Caco-2 (cell line): ENCODE measurements around the gene CATSPER3. TPM values are rescaled to one million over a fixed set of nuclear protein-coding genes. Genes with fewer than 3 reads are reported as not detected.

Experiments
- BruUV-seq: library from RNA; stranded (reverse); fragments of 400-500 nt; replicated peaks from 2 replicates; lab custom pipeline; 2021; lab: Mats Ljungman, UMichigan
- CTCF ChIA-PET: fragments of 300-600 bp; sonication (Branson Sonifier 250); formaldehyde crosslinking; loops from one replicate; lab custom pipeline; 2022; ENCODE audit warnings: antibody characterized with exemption; lab: Charles Lee
- POLR2A ChIA-PET: fragments of 300-600 bp; sonication (Branson Sonifier 250); formaldehyde crosslinking; loops from one replicate; lab custom pipeline; 2022; ENCODE audit warnings: antibody characterized with exemption; lab: Charles Lee
- DNase-seq, 2 experiments: peaks; one replicate each; pipeline versions ENCODE4 v3.0.0 to v3.0.0-alpha.2; 2020 to 2022
- H3K27me3 ChIP-seq: replicated peaks from 2 replicates; pipeline ENCODE4 v1.6.0; 2011; ENCODE audit warnings: low read length; ENCODE audit not compliant: control insufficient read depth, insufficient read depth
- H3K36me3 ChIP-seq: 2 replicates; pipeline ENCODE4 v1.5.1; 2011; ENCODE audit warnings: low read length; ENCODE audit not compliant: control insufficient read depth, insufficient read depth
- H3K4me1 ChIP-seq: fragments of 250-450 bp; sonication (Bioruptor Pico); 2 replicates; pipeline ENCODE4 v1.5.1; 2020; ENCODE audit warnings: mild to moderate bottlenecking
- H3K4me3 ChIP-seq: 2 replicates; pipeline ENCODE4 v1.5.1; 2011; ENCODE audit warnings: low read depth, mild to moderate bottlenecking, control low read depth, low read length
- H3K9me3 ChIP-seq: fragments of 250-450 bp; sonication (Bioruptor Pico); 2 replicates; pipeline ENCODE4 v1.5.1; 2020; ENCODE audit warnings: mild to moderate bottlenecking, moderate library complexity
- H3K27ac Mint-ChIP-seq: one replicate; pipeline ENCODE4 v1.8.0; 2022; ENCODE audit warnings: mixed read lengths; ENCODE audit not compliant: unreplicated experiment
- H3K27me3 Mint-ChIP-seq: one replicate; pipeline ENCODE4 v1.8.0; 2022; ENCODE audit warnings: mixed read lengths; ENCODE audit not compliant: insufficient read depth, unreplicated experiment
- H3K36me3 Mint-ChIP-seq: one replicate; pipeline ENCODE4 v1.8.0; 2022; ENCODE audit warnings: mild to moderate bottlenecking, mixed read lengths; ENCODE audit not compliant: insufficient read depth, unreplicated experiment
- H3K4me1 Mint-ChIP-seq: one replicate; pipeline ENCODE4 v1.8.0; 2022; ENCODE audit warnings: low read depth, mixed read lengths; ENCODE audit not compliant: unreplicated experiment
- H3K4me3 Mint-ChIP-seq: one replicate; pipeline ENCODE4 v1.8.0; 2022; ENCODE audit warnings: mild to moderate bottlenecking, moderate library complexity, mixed read lengths; ENCODE audit not compliant: unreplicated experiment
- H3K9me3 Mint-ChIP-seq: one replicate; pipeline ENCODE4 v1.8.0; 2022; ENCODE audit warnings: mixed read lengths; ENCODE audit not compliant: unreplicated experiment
- intact Hi-C: fragments of 100-400 bp; cut with micrococcal nuclease; formaldehyde crosslinking; loops from one replicate; pipeline ENCODE4 v1.10.0; 2022; ENCODE audit not compliant: unreplicated experiment
- total RNA-seq: library from RNA; stranded (reverse); gene quantifications from 2 replicates; pipeline ENCODE4 v1.2.3, GENCODE V29; 2022
- TF ChIP-seq, protein P1 (sequence below), 2 experiments: fragments of 200-600 bp in 1 of 2; IDR thresholded peaks; 1 replicate in 1 of 2; 2 replicates in 1 of 2; pipeline versions ENCODE4 v1.5.1 to v1.8.0; 2011 to 2022; ENCODE audit warnings: antibody characterized with exemption in 1 of 2, control low read depth in 1 of 2, inconsistent platforms in 1 of 2, low read depth in 1 of 2, low read length in 1 of 2, mild to moderate bottlenecking in 1 of 2, moderate library complexity in 1 of 2; ENCODE audit not compliant: insufficient read depth in 1 of 2, severe bottlenecking in 1 of 2, unreplicated experiment in 1 of 2

CATSPER3 gene
- total RNA-seq, 1 experiment from 2014 or later = 0.61 TPM

DNA sequence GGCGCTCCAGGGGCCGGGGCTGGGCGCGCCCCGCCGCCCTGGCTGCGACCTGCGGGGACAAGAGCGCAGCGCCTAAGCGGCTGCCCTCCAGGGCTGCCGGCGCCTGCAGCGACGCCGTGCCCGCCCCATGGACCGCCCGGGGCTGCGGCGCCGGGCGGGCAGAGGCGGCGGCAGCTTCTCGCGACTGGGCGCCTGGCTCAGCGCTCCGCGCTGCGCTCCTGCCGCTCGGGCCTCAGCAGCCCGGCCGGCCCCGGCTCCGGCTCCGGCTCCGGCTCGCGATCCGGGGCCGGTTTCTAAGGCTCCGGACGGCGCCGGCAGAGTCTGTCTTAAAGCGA, 66.2 kb downstream of the CATSPER3 start, which contains the start of gene PITX1:
Gene PITX1 (minus strand): TSS at position 328 of the 335 bp plus-strand sequence. CDS start 347 bp downstream, outside the sequence.
- Histone ChIP-seq H3K4me1 (peaks cover 27% of the 10 kb centered on the region), H3K9me3 (no peaks in the 10 kb centered on the region), H3K4me3 (peak within 1 kb of the TSS; percentile 83), H3K36me3 (peaks cover 3% of the 10 kb centered on the region), H3K27me3 (no peaks in the 10 kb centered on the region)
- Mint-ChIP-seq H3K36me3 (peaks cover 67% of the 10 kb centered on the region), H3K27ac (peak within 1 kb of the TSS; percentile 91), H3K4me3 (peak within 1 kb of the TSS; percentile 89), H3K27me3 (no peaks in the 10 kb centered on the region), H3K4me1 (peaks cover 34% of the 10 kb centered on the region), H3K9me3 (peaks cover 12% of the 10 kb centered on the region)
- TF ChIP-seq, protein P1, sequence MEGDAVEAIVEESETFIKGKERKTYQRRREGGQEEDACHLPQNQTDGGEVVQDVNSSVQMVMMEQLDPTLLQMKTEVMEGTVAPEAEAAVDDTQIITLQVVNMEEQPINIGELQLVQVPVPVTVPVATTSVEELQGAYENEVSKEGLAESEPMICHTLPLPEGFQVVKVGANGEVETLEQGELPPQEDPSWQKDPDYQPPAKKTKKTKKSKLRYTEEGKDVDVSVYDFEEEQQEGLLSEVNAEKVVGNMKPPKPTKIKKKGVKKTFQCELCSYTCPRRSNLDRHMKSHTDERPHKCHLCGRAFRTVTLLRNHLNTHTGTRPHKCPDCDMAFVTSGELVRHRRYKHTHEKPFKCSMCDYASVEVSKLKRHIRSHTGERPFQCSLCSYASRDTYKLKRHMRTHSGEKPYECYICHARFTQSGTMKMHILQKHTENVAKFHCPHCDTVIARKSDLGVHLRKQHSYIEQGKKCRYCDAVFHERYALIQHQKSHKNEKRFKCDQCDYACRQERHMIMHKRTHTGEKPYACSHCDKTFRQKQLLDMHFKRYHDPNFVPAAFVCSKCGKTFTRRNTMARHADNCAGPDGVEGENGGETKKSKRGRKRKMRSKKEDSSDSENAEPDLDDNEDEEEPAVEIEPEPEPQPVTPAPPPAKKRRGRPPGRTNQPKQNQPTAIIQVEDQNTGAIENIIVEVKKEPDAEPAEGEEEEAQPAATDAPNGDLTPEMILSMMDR (IDR thresholded peaks at IDR 0.05; ENCODE audit: insufficient read depth in 1 of 2, low read depth in 1 of 2, low read length in 1 of 2, severe bottlenecking in 1 of 2, unreplicated experiment in 1 of 2) = no peak
- DNase-seq = no peak
- BruUV-seq = no TSS peak
- ChIA-PET POLR2A (interaction anchor here (0.5 to 1.0 kb wide), 4 partner anchors 9 to 142 kb away, joined by 3 to 7 read pairs (median 5); no protein-coding TSS in a partner anchor), CTCF (interaction anchor here (0.6 kb wide), 1 partner anchor 9 kb away, joined by 3 read pairs; no protein-coding TSS in a partner anchor)
- intact Hi-C loops = loop anchor here (1.0 to 10.0 kb wide), 4 partner anchors 100 to 298 kb away; no protein-coding TSS in a partner anchor

GRCh38 chr5:135034236-135034962, 66.7 kb downstream of the CATSPER3 start:
- Histone ChIP-seq H3K36me3 (no peaks in the 10 kb centered on the region), H3K9me3 (no peaks in the 10 kb centered on the region), H3K4me3 (peak overlapping the region; percentile 83), H3K27me3 (no peaks in the 10 kb centered on the region), H3K4me1 (peaks cover 27% of the 10 kb centered on the region)
- no peaks in the 10 kb centered on the region for H3K27me3 Mint-ChIP-seq
- TF ChIP-seq, protein P1 (IDR thresholded peaks at IDR 0.05; ENCODE audit: insufficient read depth in 1 of 2, low read depth in 1 of 2, low read length in 1 of 2, severe bottlenecking in 1 of 2, unreplicated experiment in 1 of 2) = no peak
- intact Hi-C loops = loop anchor here (1.0 to 10.0 kb wide), 4 partner anchors 100 to 298 kb away; no protein-coding TSS in a partner anchor
- BruUV-seq = TSS peak; percentile 69
- peaks cover 31% of the 10 kb centered on the region for H3K4me1 Mint-ChIP-seq
- ChIA-PET POLR2A (interaction anchor here (0.5 to 1.2 kb wide), 3 partner anchors 12 to 129 kb away, joined by 3 to 7 read pairs (median 4); partner anchors contain the start of gene PCBD2), CTCF (interaction anchor here (0.6 to 1.8 kb wide), 6 partner anchors 9 to 230 kb away, joined by 3 to 7 read pairs (median 3); no protein-coding TSS in a partner anchor)
- H3K36me3 Mint-ChIP-seq = peaks cover 61% of the 10 kb centered on the region
- peak overlapping the region; percentile 81 for H3K27ac Mint-ChIP-seq
- peak; percentile 88 to 89 for DNase-seq
- peak overlapping the region; percentile 89 for H3K4me3 Mint-ChIP-seq
- peaks cover 7% of the 10 kb centered on the region for H3K9me3 Mint-ChIP-seq

DNA sequence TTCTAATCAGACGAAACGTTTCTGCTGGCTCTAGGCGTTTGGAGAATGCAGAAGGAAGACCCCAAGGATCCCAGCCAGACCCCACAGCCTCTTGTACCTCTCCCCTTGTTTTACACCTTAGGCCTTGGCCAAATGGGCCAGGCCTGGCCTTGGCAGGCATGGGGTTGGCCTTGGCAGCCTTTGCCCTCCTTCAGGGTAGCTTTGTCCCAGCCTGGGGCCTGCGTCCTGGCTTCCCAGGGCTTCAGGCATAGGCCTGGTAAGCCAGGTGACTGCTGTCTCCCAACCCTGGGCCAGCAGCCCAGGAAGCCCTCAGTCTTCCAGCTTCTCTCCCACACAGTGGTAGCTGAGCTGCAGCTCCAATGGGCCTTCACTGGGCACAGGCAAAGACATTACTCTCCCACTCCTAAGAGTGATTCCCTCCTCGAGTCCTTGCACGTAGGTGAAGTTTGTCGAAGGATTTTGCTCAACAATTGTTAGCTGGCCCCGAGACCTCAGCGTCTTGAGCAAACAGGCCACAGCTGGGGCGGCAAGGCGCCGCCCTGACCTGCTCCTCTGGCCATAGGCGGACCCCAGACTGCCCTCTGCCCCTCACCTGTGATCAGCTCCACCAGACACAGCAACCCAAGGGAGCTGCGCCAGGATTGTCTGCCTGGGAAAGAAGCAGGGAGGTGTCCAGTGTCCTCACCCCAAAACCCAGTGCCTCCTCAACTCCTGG, 67.4 kb downstream of the CATSPER3 start:
- Histone ChIP-seq H3K4me1 (peaks cover 27% of the 10 kb centered on the region), H3K27me3 (no peaks in the 10 kb centered on the region), H3K9me3 (no peaks in the 10 kb centered on the region), H3K36me3 (no peaks in the 10 kb centered on the region), H3K4me3 (peak overlapping the region; percentile 83)
- H3K27ac Mint-ChIP-seq = peak overlapping the region; percentile 81
- BruUV-seq = no TSS peak
- H3K9me3 Mint-ChIP-seq = no peaks in the 10 kb centered on the region
- DNase-seq = peak in 1 of 2 experiments; percentile 36
- ChIA-PET CTCF (interaction anchor here (0.6 to 1.8 kb wide), 5 partner anchors 19 to 230 kb away, joined by 3 to 7 read pairs (median 3); no protein-coding TSS in a partner anchor), POLR2A (interaction anchor here (0.7 to 1.2 kb wide), 3 partner anchors 12 to 130 kb away, joined by 3 to 4 read pairs (median 3); partner anchors contain the start of gene PCBD2)
- TF ChIP-seq, protein P1 (IDR thresholded peaks at IDR 0.05; ENCODE audit: insufficient read depth in 1 of 2, low read depth in 1 of 2, low read length in 1 of 2, severe bottlenecking in 1 of 2, unreplicated experiment in 1 of 2) = no peak
- intact Hi-C loops = loop anchor here (1.0 to 10.0 kb wide), 4 partner anchors 99 to 297 kb away; no protein-coding TSS in a partner anchor
- H3K36me3 Mint-ChIP-seq = peaks cover 54% of the 10 kb centered on the region
- no peaks in the 10 kb centered on the region for H3K27me3 Mint-ChIP-seq
- H3K4me1 Mint-ChIP-seq = peaks cover 24% of the 10 kb centered on the region
- peak overlapping the region; percentile 89 for H3K4me3 Mint-ChIP-seq
